HEK293 (cell line): ENCODE measurements around the gene CD59.

Source experiments
- CTCF ChIA-PET: fragments of 350-600 bp; formaldehyde crosslinking; extraction: SDS; loops from one replicate; lab custom pipeline; 2021; ENCODE audit warnings: antibody characterized with exemption; lab: Yijun Ruan, JAX
- POLR2A ChIA-PET: fragments of 300-600 bp; formaldehyde crosslinking; extraction: SDS; loops from one replicate; lab custom pipeline; 2020; ENCODE audit warnings: antibody characterized with exemption, inconsistent platforms; lab: Yijun Ruan, JAX
- H3K27ac ChIP-seq: fragments of 200-500 bp; sonication (Bioruptor generic); 2 replicates; pipeline ENCODE4 v1.5.1; 2014; ENCODE audit warnings: low read depth, low read length, control low read depth, inconsistent platforms; ENCODE audit errors: extremely low read depth
- H3K36me3 ChIP-seq, 2 experiments: fragments of 200-500 bp in 1 of 2; sonication (Bioruptor generic) in 1 of 2; 1 replicate in 1 of 2; 2 replicates in 1 of 2; pipeline ENCODE4 v1.5.1; 2014 to 2017; ENCODE audit warnings: inconsistent platforms in 2 of 2, low read length in 2 of 2; ENCODE audit not compliant: control insufficient read depth in 2 of 2, insufficient read depth in 1 of 2
- H3K4me1 ChIP-seq: fragments of 200-500 bp; sonication (Bioruptor generic); 2 replicates; pipeline ENCODE4 v1.5.1; 2014; ENCODE audit warnings: mild to moderate bottlenecking, low read length, inconsistent platforms; ENCODE audit not compliant: control insufficient read depth, insufficient read depth
- H3K4me3 ChIP-seq: 2 replicates; pipeline ENCODE4 v1.5.1; 2011; ENCODE audit warnings: low read depth, mild to moderate bottlenecking, control low read depth, low read length, moderate library complexity
- H3K9me3 ChIP-seq: fragments of 200-500 bp; sonication (Bioruptor generic); 2 replicates; pipeline ENCODE4 v1.5.1; 2014; ENCODE audit warnings: low read depth, low read length, inconsistent platforms; ENCODE audit not compliant: control insufficient read depth, insufficient read depth
- GLI4 ChIP-seq: fragments of 450-650 bp; formaldehyde crosslinking; IDR thresholded peaks from 2 replicates; pipeline ENCODE4 v1.5.1; 2016; ENCODE audit warnings: missing biosample characterization, missing genetic modification characterization
- GLIS2 ChIP-seq: fragments of 450-650 bp; formaldehyde crosslinking; IDR thresholded peaks from 2 replicates; pipeline ENCODE4 v1.5.1; 2016; ENCODE audit warnings: missing biosample characterization, missing genetic modification characterization
- KLF1 ChIP-seq: fragments of 450-650 bp; formaldehyde crosslinking; IDR thresholded peaks from 2 replicates; pipeline ENCODE4 v1.5.1; 2016; ENCODE audit warnings: missing biosample characterization, missing genetic modification characterization
- PRDM6 ChIP-seq: fragments of 450-650 bp; formaldehyde crosslinking; IDR thresholded peaks from 2 replicates; pipeline ENCODE4 v1.5.1; 2017; ENCODE audit warnings: missing biosample characterization, missing genetic modification characterization
- SP3 ChIP-seq: fragments of 450-650 bp; formaldehyde crosslinking; IDR thresholded peaks from 2 replicates; pipeline ENCODE4 v1.5.1; 2016; ENCODE audit warnings: missing biosample characterization, missing genetic modification characterization
- YY1 ChIP-seq: fragments of 450-650 bp; formaldehyde crosslinking; IDR thresholded peaks from 2 replicates; pipeline ENCODE4 v1.5.1; 2018; ENCODE audit warnings: missing biosample characterization, missing genetic modification characterization
- ZBTB11 ChIP-seq: fragments of 450-650 bp; formaldehyde crosslinking; conservative IDR thresholded peaks from 2 replicates; pipeline ENCODE4 v1.5.1; 2016; ENCODE audit warnings: low read depth, missing biosample characterization, missing genetic modification characterization
- ZBTB20 ChIP-seq: fragments of 450-650 bp; formaldehyde crosslinking; IDR thresholded peaks from 2 replicates; pipeline ENCODE4 v1.5.1; 2016; ENCODE audit warnings: missing biosample characterization, missing genetic modification characterization
- ZBTB26 ChIP-seq: fragments of 450-650 bp; formaldehyde crosslinking; optimal IDR thresholded peaks from 2 replicates; pipeline ENCODE3; 2016; ENCODE audit warnings: missing biosample characterization, mild to moderate bottlenecking, missing genetic modification characterization
- ZBTB48 ChIP-seq: fragments of 450-650 bp; formaldehyde crosslinking; IDR thresholded peaks from 2 replicates; pipeline ENCODE4 v1.5.1; 2016; ENCODE audit warnings: missing biosample characterization, missing genetic modification characterization
- ZBTB8A ChIP-seq: fragments of 450-650 bp; formaldehyde crosslinking; IDR thresholded peaks from 2 replicates; pipeline ENCODE4 v1.5.1; 2016; ENCODE audit warnings: missing biosample characterization, missing genetic modification characterization
- ZEB2 ChIP-seq: fragments of 450-650 bp; formaldehyde crosslinking; IDR thresholded peaks from 2 replicates; pipeline ENCODE4 v1.5.1; 2016; ENCODE audit warnings: missing biosample characterization, missing genetic modification characterization
- ZFHX2 ChIP-seq: fragments of 450-650 bp; formaldehyde crosslinking; conservative IDR thresholded peaks from 2 replicates; pipeline ENCODE4 v1.5.1; 2016; ENCODE audit warnings: missing biosample characterization, missing genetic modification characterization
- ZNF140 ChIP-seq: fragments of 450-650 bp; formaldehyde crosslinking; IDR thresholded peaks from 2 replicates; pipeline ENCODE4 v1.5.1; 2016; ENCODE audit warnings: missing biosample characterization, missing genetic modification characterization
- ZNF311 ChIP-seq: fragments of 450-650 bp; formaldehyde crosslinking; IDR thresholded peaks from 2 replicates; pipeline ENCODE4 v1.5.1; 2017; ENCODE audit warnings: missing biosample characterization, missing genetic modification characterization, borderline replicate concordance
- ZNF335 ChIP-seq: fragments of 450-650 bp; formaldehyde crosslinking; conservative IDR thresholded peaks from 2 replicates; pipeline ENCODE4 v1.5.1; 2016; ENCODE audit warnings: missing biosample characterization, missing genetic modification characterization
- ZNF341 ChIP-seq: fragments of 450-650 bp; formaldehyde crosslinking; IDR thresholded peaks from 2 replicates; pipeline ENCODE4; 2016; ENCODE audit warnings: low read depth, missing biosample characterization, missing genetic modification characterization
- ZNF423 ChIP-seq: fragments of 450-650 bp; formaldehyde crosslinking; IDR thresholded peaks from 2 replicates; pipeline ENCODE4 v1.5.1; 2016; ENCODE audit warnings: missing biosample characterization, missing genetic modification characterization
- ZNF48 ChIP-seq: fragments of 450-650 bp; formaldehyde crosslinking; IDR thresholded peaks from 2 replicates; pipeline ENCODE4 v1.5.1; 2016; ENCODE audit warnings: missing biosample characterization, missing genetic modification characterization
- ZNF501 ChIP-seq: fragments of 450-650 bp; formaldehyde crosslinking; IDR thresholded peaks from 2 replicates; pipeline ENCODE4 v1.5.1; 2016; ENCODE audit warnings: missing biosample characterization, missing genetic modification characterization
- ZNF560 ChIP-seq: fragments of 450-650 bp; formaldehyde crosslinking; IDR thresholded peaks from 2 replicates; pipeline ENCODE4 v1.5.1; 2017; ENCODE audit warnings: missing biosample characterization, missing genetic modification characterization, borderline replicate concordance
- ZNF610 ChIP-seq: fragments of 450-650 bp; formaldehyde crosslinking; IDR thresholded peaks from 2 replicates; pipeline ENCODE4 v1.5.1; 2016; ENCODE audit warnings: missing biosample characterization, missing genetic modification characterization, borderline replicate concordance
- ZNF623 ChIP-seq: fragments of 450-650 bp; formaldehyde crosslinking; IDR thresholded peaks from 2 replicates; pipeline ENCODE4 v1.5.1; 2016; ENCODE audit warnings: missing biosample characterization, missing genetic modification characterization
- ZNF837 ChIP-seq: fragments of 450-650 bp; formaldehyde crosslinking; IDR thresholded peaks from 2 replicates; pipeline ENCODE4 v1.5.1; 2016; ENCODE audit warnings: missing biosample characterization, missing genetic modification characterization
- ZSCAN16 ChIP-seq: fragments of 450-650 bp; formaldehyde crosslinking; IDR thresholded peaks from 2 replicates; pipeline ENCODE4 v1.5.1; 2016; ENCODE audit warnings: missing biosample characterization, missing genetic modification characterization
- TF ChIP-seq, protein P1 (sequence below): fragments of 450-650 bp; formaldehyde crosslinking; IDR thresholded peaks from 2 replicates; pipeline ENCODE4 v1.5.1; 2016; ENCODE audit warnings: missing biosample characterization, missing genetic modification characterization

The CD59 gene

GRCh38 chr11:33773987-33774735 lies 37.9 kb upstream of the CD59 start, which contains the start of gene FBXO3:
TSS of gene FBXO3 (minus strand) at chr11:33774520. CDS start at chr11:33774497, 23 bp downstream.
- Histone ChIP-seq H3K4me1 (peaks cover 9% of the 10 kb centered on the region), H3K4me3 (peak within 1 kb of the TSS; percentile 97), H3K9me3 (no peaks in the 10 kb centered on the region), H3K27ac (peak within 1 kb of the TSS; percentile 35; the same call in 1 of the 2 replicates), H3K36me3 (peaks cover 3 to 12% of the 10 kb centered on the region in 2 experiments; a peak in 1 of 3 replicates)
- ChIA-PET POLR2A (interaction anchor here (0.6 to 1.6 kb wide), 3 partner anchors 22 to 38 kb away, joined by 3 to 7 read pairs (median 5); partner anchors contain the start of gene CD59), CTCF (interaction anchor here (0.5 to 1.3 kb wide), 3 partner anchors 30 to 84 kb away, joined by 4 to 7 read pairs (median 4); no protein-coding TSS in a partner anchor)
- TF ChIP-seq ZNF623 (tag by site-specific recombination) (no peak), ZNF335 (tag by site-specific recombination) (peak; percentile 84), KLF1 (tag by site-specific recombination) (0 out of 2 replicates have a peak, but pooled peaks have one; percentile 24), SP3 (tag by site-specific recombination) (peak; percentile 67), ZBTB26 (tag by site-specific recombination) (peak; percentile 45), ZBTB20 (tag by site-specific recombination) (peak; percentile 74), YY1 (tag by site-specific recombination) (peak; percentile 41; the same call in 1 of the 2 replicates), ZNF501 (tag by site-specific recombination) (no peak), ZNF140 (tag by site-specific recombination) (no peak), ZBTB48 (peak; percentile 76), ZSCAN16 (no peak), ZBTB8A (tag by site-specific recombination) (peak; percentile 65; the same call in 1 of the 2 replicates), ZNF560 (tag by site-specific recombination) (no peak), ZNF311 (tag by site-specific recombination) (no peak), ZBTB11 (tag by site-specific recombination) (peak; percentile 0; the same call in 1 of the 2 replicates), ZNF48 (tag by site-specific recombination) (no peak), GLI4 (tag by site-specific recombination) (no peak), ZNF341 (tag by site-specific recombination) (no peak), ZNF423 (tag by site-specific recombination) (peak; percentile 70; the same call in 1 of the 2 replicates), ZEB2 (tag by site-specific recombination) (0 out of 2 replicates have a peak, but pooled peaks have one; percentile 39), ZFHX2 (tag by site-specific recombination) (peak; percentile 24; the same call in 1 of the 2 replicates), ZNF610 (tag by site-specific recombination) (0 out of 2 replicates have a peak, but pooled peaks have one; percentile 45), GLIS2 (tag by site-specific recombination) (peak; percentile 62; the same call in 1 of the 2 replicates), ZNF837 (tag by site-specific recombination) (no peak), PRDM6 (tag by site-specific recombination) (no peak)
- TF ChIP-seq, protein P1, sequence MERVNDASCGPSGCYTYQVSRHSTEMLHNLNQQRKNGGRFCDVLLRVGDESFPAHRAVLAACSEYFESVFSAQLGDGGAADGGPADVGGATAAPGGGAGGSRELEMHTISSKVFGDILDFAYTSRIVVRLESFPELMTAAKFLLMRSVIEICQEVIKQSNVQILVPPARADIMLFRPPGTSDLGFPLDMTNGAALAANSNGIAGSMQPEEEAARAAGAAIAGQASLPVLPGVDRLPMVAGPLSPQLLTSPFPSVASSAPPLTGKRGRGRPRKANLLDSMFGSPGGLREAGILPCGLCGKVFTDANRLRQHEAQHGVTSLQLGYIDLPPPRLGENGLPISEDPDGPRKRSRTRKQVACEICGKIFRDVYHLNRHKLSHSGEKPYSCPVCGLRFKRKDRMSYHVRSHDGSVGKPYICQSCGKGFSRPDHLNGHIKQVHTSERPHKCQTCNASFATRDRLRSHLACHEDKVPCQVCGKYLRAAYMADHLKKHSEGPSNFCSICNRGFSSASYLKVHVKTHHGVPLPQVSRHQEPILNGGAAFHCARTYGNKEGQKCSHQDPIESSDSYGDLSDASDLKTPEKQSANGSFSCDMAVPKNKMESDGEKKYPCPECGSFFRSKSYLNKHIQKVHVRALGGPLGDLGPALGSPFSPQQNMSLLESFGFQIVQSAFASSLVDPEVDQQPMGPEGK (tag by site-specific recombination), result peak; percentile 37
